ENCODE results near the gene YEATS2. TPM values are rescaled to one million over a fixed set of nuclear protein-coding genes. Genes with fewer than 3 reads are reported as not detected.

Gene YEATS2
- total and polyA plus RNA-seq, 2 donors (not counting 3 experiments of a cell fraction or from before 2014, with no cell fraction given): 30.2 to 59.9 TPM

DNA sequence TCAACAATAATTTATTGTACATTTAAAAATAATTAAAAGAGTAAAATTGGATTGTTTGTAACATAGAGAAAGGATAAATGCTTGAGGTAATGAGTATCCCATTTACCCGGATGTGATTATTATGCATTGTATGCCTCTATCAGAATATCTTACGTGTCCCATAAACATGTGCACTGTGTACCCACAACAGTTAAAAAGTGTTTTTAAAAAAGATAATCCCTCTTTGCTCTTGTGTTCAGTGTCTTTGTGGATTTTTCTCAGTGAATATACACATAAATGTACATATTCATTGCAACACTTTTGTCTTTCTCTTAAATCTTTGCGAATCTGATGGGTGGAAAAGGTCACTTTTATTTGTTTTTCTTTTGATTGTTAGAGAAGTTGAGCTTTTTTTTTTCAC is 20.4 kb downstream of the YEATS2 start:
- FAIRE-seq (no peak), DNase-seq (ENCODE audit: low read depth, low spot score) (no peak)
- intact Hi-C loops (cut with micrococcal nuclease) (no loop called here), dilution Hi-C loops (cut with MboI; ENCODE audit: extremely low pct_ligation_motif_present, low sequenced_read_pairs) (no loop called here)
- CTCF ChIA-PET: interaction anchor here (1.1 kb wide), 1 partner anchor 49 kb away, joined by 3 read pairs; no protein-coding TSS in a partner anchor
- Histone ChIP-seq H3K27ac (ENCODE audit: insufficient read depth, low read depth, low read length) (no peak overlapping the region), H3K4me2 (ENCODE audit: insufficient read depth, low read length) (no peak overlapping the region), H3K9me3 (replicated peaks; ENCODE audit: control insufficient read depth, insufficient read depth, low read length) (no peaks in the 10 kb centered on the region), H3K9me1 (replicated peaks; ENCODE audit: control insufficient read depth, extremely low read depth, insufficient read depth, low read length) (no peaks in the 10 kb centered on the region), H3K36me3 (ENCODE audit: control insufficient read depth in 2 of 2, extremely low read depth in 1 of 2, insufficient read depth in 2 of 2, low read length in 2 of 2) (peaks cover 3 to 26% of the 10 kb centered on the region in 2 experiments), H3K79me2 (ENCODE audit: control insufficient read depth, insufficient read depth, low read length) (peaks cover 25% of the 10 kb centered on the region), H3K9ac (replicated peaks; ENCODE audit: extremely low read depth, insufficient read depth, low read length) (no peak overlapping the region), H2AFZ (ENCODE audit: low read depth, low read length) (no peak overlapping the region), H3K4me1 (ENCODE audit: control insufficient read depth, extremely low read depth, insufficient read depth, low read length) (no peaks in the 10 kb centered on the region), H4K20me1 (replicated peaks; ENCODE audit: control insufficient read depth, extremely low read depth, insufficient read depth, low read length) (no peaks in the 10 kb centered on the region), H3K4me3 (replicated peaks in 1 of 3; ENCODE audit: insufficient read depth in 1 of 3, low read depth in 1 of 3, low read length in 3 of 3) (no peak overlapping the region), H3K27me3 (ENCODE audit: control insufficient read depth in 2 of 2, insufficient read depth in 2 of 2, low read length in 2 of 2) (no peaks in the 10 kb centered on the region)
- TF ChIP-seq JUN (IDR thresholded peaks at IDR 0.05; ENCODE audit: borderline replicate concordance, insufficient read depth, insufficient read length, low read depth) (no peak), POLR2A (IDR thresholded peaks at IDR 0.05; ENCODE audit: low read depth, low read length) (no peak), FOS (IDR thresholded peaks at IDR 0.05; ENCODE audit: borderline replicate concordance, insufficient read depth, low read length) (no peak), POLR2AphosphoS5 (IDR thresholded peaks at IDR 0.05; ENCODE audit: insufficient read depth, low read depth, low read length) (no peak), MYC (IDR thresholded peaks at IDR 0.05; ENCODE audit: low read depth, low read length) (no peak), GATA2 (IDR thresholded peaks at IDR 0.05; ENCODE audit: insufficient read depth, insufficient read length, low read depth, low read length) (no peak), EZH2 (IDR thresholded peaks at IDR 0.05; ENCODE audit: borderline replicate concordance, low read depth, low read length, severe bottlenecking) (no peak)
- TF ChIP-seq, protein P1, sequence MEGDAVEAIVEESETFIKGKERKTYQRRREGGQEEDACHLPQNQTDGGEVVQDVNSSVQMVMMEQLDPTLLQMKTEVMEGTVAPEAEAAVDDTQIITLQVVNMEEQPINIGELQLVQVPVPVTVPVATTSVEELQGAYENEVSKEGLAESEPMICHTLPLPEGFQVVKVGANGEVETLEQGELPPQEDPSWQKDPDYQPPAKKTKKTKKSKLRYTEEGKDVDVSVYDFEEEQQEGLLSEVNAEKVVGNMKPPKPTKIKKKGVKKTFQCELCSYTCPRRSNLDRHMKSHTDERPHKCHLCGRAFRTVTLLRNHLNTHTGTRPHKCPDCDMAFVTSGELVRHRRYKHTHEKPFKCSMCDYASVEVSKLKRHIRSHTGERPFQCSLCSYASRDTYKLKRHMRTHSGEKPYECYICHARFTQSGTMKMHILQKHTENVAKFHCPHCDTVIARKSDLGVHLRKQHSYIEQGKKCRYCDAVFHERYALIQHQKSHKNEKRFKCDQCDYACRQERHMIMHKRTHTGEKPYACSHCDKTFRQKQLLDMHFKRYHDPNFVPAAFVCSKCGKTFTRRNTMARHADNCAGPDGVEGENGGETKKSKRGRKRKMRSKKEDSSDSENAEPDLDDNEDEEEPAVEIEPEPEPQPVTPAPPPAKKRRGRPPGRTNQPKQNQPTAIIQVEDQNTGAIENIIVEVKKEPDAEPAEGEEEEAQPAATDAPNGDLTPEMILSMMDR (IDR thresholded peaks at IDR 0.05; ENCODE audit: extremely low read depth in 1 of 2, insufficient read depth in 1 of 2, low read depth in 1 of 2, low read length in 2 of 2): no peak
- TF ChIP-seq, protein P2, sequence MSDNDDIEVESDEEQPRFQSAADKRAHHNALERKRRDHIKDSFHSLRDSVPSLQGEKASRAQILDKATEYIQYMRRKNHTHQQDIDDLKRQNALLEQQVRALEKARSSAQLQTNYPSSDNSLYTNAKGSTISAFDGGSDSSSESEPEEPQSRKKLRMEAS (IDR thresholded peaks at IDR 0.05; ENCODE audit: insufficient read depth, insufficient read length): no peak
- POLR2A ChIA-PET: no interaction called here
- no TSS peak for BruUV-seq (replicated peaks)
